AG10803 (cell line): ENCODE results near the gene TMSB10.
A peak's percentile ranks its signal among the peaks of the same experiment; 100 is the strongest.
"Not testable (repeated sequence)": the region's sequence is repeated elsewhere in the genome, so short reads cannot be mapped to it uniquely, and the experiment has no call there.

Source experiments
- DNase-seq: peaks from one replicate; pipeline ENCODE4 v3.0.0; 2010; ENCODE audit warnings: low read depth
- H3K4me3 ChIP-seq: 2 replicates; pipeline ENCODE4 v1.5.1; 2011; ENCODE audit warnings: mild to moderate bottlenecking, low read length, control low read depth
- TF ChIP-seq, protein P1 (sequence below): conservative IDR thresholded peaks from 2 replicates; pipeline ENCODE4 v1.5.1; 2011; ENCODE audit warnings: mild to moderate bottlenecking, low read length, control low read depth, inconsistent platforms

Gene TMSB10

DNA sequence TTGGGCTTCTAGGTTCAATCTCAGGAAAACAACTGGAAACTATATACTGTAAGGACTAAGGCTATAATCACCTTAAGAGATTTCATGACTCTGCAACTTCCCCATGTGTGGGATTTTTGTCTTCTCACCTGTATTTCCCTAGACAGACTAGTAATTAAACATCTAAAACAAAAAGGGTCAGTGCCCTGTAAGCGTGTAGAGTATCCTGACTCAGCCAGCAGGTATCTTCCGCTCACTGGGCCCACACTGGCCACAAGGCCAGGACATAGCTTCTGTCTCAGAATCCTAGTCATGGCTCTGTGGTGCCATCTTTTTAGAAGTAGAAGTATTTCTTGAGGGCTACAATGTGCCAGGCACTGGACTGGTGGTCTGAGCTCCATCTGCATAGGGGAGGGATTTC is 36.7 kb downstream of the TMSB10 start:
- no peak overlapping the region for H3K4me3 ChIP-seq
- TF ChIP-seq, protein P1, sequence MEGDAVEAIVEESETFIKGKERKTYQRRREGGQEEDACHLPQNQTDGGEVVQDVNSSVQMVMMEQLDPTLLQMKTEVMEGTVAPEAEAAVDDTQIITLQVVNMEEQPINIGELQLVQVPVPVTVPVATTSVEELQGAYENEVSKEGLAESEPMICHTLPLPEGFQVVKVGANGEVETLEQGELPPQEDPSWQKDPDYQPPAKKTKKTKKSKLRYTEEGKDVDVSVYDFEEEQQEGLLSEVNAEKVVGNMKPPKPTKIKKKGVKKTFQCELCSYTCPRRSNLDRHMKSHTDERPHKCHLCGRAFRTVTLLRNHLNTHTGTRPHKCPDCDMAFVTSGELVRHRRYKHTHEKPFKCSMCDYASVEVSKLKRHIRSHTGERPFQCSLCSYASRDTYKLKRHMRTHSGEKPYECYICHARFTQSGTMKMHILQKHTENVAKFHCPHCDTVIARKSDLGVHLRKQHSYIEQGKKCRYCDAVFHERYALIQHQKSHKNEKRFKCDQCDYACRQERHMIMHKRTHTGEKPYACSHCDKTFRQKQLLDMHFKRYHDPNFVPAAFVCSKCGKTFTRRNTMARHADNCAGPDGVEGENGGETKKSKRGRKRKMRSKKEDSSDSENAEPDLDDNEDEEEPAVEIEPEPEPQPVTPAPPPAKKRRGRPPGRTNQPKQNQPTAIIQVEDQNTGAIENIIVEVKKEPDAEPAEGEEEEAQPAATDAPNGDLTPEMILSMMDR: no peak

DNA sequence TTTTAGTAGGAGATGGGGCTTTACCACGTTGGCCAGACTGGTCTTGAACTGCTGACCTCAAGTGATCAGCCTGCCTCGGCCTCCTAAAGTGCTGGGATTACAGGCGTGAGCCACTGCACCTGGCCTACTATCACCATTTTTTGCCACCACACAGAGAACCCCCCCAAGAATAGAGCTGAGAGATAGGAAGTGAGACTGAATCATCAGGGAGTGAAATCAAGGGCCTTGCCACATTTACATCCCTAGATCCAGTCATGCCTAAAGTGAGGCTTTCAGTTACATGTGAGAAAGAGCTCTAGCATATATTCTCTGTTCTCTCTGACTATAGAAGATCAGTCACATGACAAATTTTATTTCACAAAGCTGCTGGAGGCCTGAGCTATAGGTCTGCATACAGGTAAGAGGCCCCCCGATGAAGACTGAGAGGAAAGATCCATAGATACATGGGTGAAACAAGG is 37.5 kb downstream of the TMSB10 start:
- TF ChIP-seq, protein P1: no peak
- H3K4me3 ChIP-seq: no peak overlapping the region
- DNase-seq: peak; percentile 31

More for the DNA sequence above, 36.7 kb downstream of the TMSB10 start:
- DNase-seq: no peak

DNA sequence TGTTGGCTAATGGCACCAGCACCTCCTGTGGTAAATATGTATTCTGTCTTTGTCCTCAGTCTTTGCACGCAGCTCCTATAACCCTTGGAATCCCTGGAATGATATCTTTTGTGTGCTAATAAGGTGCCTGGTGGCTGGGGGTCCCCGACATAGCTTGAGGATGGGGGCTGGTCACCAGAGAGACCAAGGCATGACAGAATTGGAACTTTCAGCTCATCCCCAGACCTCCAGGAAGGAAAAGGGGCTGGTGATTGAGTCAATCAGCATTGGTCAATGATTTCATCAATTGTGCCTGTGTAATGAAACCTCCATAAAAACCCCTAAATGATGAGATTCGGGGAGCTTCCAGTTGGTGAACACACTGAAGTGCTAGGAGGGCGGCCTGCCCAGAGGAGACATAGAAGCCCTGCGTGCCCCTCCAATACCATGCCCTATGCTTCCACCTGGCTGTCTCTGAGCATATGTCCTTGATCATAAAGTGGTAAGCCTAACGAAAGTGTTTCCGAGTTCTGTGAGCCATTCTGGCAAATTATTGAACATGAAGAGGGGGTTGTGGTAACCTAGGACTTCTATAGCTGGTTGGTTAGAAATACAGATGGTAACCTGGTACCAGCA is 38.9 kb downstream of the TMSB10 start:
- no peak overlapping the region for H3K4me3 ChIP-seq
- DNase-seq: no peak
- TF ChIP-seq, protein P1: no peak

DNA sequence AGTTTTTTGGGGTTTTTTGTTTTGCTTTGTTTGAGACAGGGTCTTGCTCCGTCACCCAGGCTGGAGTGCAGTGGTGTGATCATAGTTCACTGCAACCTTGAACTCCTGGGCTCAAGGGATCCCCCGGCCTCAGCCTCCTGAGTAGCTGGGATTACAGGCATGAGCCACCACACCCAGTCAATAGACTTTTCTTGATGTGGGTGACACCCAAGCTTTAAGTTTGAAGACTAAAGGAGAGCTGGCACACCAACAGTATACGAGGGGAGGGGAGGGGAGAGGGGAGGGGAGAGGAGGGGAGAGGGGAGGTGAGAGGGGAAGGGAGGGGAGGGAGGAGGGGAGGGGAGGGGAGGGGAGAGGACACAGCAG is 40.4 kb downstream of the TMSB10 start:
- not testable (repeated sequence) for DNase-seq, H3K4me3 ChIP-seq

DNA sequence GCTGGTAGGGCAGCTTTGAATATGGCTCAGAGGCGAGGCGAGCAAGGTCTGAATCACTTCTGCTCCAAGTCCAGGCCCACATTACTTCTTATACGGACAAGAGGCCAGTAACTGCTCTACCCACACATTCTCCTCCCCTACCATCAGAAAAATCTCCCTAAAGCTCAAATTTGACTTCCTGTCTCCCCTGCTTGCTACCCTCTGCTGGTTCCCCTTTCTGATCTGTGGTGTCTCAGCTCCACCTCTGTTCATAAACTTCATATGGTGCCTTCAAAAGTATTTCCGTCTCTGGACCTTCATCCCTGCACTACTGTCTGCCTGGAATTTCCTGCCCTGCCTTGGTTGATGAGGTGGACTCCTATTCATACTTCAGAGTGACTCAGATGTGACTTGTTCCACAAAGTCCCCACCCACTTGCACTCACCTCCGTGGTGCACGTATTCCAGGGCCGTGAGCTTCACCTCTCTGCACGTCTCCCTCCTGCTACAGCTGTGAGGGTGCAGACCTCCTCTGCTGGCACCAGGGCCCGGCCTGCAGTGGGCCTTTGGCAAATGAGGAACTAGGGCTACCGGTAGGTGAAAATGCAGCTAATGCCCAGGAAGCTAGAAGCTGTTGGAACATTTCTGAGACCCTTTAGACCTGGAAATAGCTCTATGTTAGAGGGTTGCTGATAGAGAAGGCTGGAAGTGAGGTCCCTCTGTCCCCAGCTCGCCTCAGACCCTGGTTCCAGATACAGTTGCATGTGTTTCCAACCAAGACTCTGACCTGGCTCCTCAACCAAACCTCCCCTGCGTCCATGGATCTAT is 41.0 kb downstream of the TMSB10 start:
- H3K4me3 ChIP-seq: no peak overlapping the region
- TF ChIP-seq, protein P1: 0 out of 2 replicates have a peak, but pooled peaks have one; percentile 13
- DNase-seq: peak; percentile 76

DNA sequence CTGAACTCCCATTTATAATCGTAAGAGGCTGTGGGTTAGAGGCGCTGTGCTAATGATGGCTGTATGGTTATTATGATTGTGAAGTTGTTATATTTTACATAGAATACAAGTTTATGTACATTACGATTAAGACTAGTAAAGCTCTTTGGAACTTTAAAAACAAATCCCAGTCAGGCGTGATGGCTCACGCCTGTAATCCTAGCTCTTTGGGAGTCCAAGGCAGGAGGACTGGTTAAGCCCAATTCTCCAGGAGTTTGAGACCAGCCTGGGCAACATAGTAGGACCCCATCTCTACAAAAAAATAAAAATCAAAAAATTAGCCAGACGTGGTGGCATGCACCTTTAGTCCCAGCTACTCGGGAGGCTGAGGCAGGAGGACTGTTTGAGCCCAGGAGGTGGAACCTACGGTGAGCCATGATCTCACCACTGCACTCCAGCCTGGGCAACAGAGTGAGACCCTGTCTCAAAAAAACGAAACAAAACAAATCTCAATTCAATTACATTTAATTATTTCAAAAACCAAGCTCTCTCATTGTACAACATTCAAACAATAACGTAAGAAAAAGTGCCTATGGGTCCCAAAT is 41.6 kb downstream of the TMSB10 start:
- no peak for DNase-seq
- H3K4me3 ChIP-seq: no peak overlapping the region
- TF ChIP-seq, protein P1: no peak

DNA sequence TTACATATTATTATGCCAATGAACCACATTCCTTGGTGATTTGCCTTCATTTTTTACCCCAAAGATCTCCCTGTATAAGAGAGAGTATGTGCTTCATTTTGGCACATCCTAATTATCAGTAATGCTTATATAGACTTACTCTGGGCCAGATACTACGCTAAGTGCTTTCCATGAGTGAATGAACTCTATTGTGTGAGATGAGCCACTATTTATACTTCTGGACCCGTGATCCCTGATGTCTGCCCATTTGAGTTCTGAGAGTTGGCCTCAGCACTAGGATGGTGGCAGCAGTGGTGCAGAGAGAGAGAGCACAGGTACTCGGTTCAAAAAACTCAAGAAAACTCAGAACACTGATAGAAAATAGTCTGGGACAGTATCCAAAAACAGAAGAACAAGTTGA is 48.1 kb downstream of the TMSB10 start:
- TF ChIP-seq, protein P1: no peak
- DNase-seq: no peak
- no peak overlapping the region for H3K4me3 ChIP-seq
